ENCODE measurements around the gene MTUS2. TPM values are rescaled to one million over a fixed set of nuclear protein-coding genes. Genes with fewer than 3 reads are reported as not detected.
A peak's percentile ranks its signal among the peaks of the same experiment; 100 is the strongest.

Gene MTUS2
- polyA plus RNA-seq, 2 of the 4 experiments (the other 2 are of a cell fraction) = not detected

DNA sequence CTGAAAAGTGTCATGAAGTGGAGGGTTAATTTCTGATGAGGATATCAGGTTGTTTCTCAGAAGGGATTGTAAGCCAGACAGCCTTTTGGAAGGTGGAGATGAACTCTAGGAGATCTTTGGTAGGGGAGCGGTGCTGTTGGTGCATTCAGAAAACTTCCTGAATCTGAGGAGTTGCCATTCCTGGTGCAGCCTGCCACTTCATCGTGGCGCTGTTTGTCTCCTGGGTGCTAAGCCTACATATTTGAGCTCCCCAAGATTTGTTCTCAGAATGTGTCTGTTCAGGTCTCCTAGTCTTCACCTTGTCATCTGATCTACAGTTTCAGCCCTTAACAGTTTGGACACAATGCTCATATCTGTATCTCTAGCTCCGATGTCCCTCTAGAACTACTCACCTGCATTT lies 285.6 kb downstream of the MTUS2 start:
- Histone ChIP-seq H3K4me3 (no peak overlapping the region), H3K27ac (no peak overlapping the region), H3K4me2 (no peak overlapping the region), H3K9me3 (no peaks in the 10 kb centered on the region), H3K4me1 (no peaks in the 10 kb centered on the region)
- POLR2A ChIA-PET = no interaction called here
- 0 out of 6 replicates have a peak, but pooled peaks of 1 of the 2 experiments have one; percentile 45 for ATAC-seq
- FAIRE-seq = no peak
- CTCF ChIA-PET = interaction anchor here (0.6 kb wide), 1 partner anchor 109 kb away, joined by 3 read pairs; no protein-coding TSS in a partner anchor
- no peak for TF ChIP-seq RFX5 (IDR thresholded peaks at IDR 0.05)
- TF ChIP-seq TFCP2L1 (CRISPR knock-in tag; IDR thresholded peaks at IDR 0.05) = no peak
- TF ChIP-seq, protein P1, sequence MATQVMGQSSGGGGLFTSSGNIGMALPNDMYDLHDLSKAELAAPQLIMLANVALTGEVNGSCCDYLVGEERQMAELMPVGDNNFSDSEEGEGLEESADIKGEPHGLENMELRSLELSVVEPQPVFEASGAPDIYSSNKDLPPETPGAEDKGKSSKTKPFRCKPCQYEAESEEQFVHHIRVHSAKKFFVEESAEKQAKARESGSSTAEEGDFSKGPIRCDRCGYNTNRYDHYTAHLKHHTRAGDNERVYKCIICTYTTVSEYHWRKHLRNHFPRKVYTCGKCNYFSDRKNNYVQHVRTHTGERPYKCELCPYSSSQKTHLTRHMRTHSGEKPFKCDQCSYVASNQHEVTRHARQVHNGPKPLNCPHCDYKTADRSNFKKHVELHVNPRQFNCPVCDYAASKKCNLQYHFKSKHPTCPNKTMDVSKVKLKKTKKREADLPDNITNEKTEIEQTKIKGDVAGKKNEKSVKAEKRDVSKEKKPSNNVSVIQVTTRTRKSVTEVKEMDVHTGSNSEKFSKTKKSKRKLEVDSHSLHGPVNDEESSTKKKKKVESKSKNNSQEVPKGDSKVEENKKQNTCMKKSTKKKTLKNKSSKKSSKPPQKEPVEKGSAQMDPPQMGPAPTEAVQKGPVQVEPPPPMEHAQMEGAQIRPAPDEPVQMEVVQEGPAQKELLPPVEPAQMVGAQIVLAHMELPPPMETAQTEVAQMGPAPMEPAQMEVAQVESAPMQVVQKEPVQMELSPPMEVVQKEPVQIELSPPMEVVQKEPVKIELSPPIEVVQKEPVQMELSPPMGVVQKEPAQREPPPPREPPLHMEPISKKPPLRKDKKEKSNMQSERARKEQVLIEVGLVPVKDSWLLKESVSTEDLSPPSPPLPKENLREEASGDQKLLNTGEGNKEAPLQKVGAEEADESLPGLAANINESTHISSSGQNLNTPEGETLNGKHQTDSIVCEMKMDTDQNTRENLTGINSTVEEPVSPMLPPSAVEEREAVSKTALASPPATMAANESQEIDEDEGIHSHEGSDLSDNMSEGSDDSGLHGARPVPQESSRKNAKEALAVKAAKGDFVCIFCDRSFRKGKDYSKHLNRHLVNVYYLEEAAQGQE (IDR thresholded peaks at IDR 0.05) = no peak
- TF ChIP-seq ZSCAN20 (CRISPR knock-in tag; IDR thresholded peaks at IDR 0.05) = no peak
- TF ChIP-seq CBX8 (IDR thresholded peaks at IDR 0.05) = no peak
- TF ChIP-seq, protein P2, sequence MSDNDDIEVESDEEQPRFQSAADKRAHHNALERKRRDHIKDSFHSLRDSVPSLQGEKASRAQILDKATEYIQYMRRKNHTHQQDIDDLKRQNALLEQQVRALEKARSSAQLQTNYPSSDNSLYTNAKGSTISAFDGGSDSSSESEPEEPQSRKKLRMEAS (IDR thresholded peaks at IDR 0.05) = no peak
- no peak for TF ChIP-seq FOSB (CRISPR knock-in tag; IDR thresholded peaks at IDR 0.05)
- TF ChIP-seq, protein P3, sequence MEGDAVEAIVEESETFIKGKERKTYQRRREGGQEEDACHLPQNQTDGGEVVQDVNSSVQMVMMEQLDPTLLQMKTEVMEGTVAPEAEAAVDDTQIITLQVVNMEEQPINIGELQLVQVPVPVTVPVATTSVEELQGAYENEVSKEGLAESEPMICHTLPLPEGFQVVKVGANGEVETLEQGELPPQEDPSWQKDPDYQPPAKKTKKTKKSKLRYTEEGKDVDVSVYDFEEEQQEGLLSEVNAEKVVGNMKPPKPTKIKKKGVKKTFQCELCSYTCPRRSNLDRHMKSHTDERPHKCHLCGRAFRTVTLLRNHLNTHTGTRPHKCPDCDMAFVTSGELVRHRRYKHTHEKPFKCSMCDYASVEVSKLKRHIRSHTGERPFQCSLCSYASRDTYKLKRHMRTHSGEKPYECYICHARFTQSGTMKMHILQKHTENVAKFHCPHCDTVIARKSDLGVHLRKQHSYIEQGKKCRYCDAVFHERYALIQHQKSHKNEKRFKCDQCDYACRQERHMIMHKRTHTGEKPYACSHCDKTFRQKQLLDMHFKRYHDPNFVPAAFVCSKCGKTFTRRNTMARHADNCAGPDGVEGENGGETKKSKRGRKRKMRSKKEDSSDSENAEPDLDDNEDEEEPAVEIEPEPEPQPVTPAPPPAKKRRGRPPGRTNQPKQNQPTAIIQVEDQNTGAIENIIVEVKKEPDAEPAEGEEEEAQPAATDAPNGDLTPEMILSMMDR (IDR thresholded peaks at IDR 0.05) = no peak
- TF ChIP-seq CBX2 (IDR thresholded peaks at IDR 0.05; ENCODE audit: borderline replicate concordance, low read depth) = no peak
- TF ChIP-seq NR3C1 (IDR thresholded peaks at IDR 0.05) = no peak
- no peak for TF ChIP-seq TP53 (CRISPR knock-in tag; IDR thresholded peaks at IDR 0.05)
- TF ChIP-seq NPAS2 (CRISPR knock-in tag; IDR thresholded peaks at IDR 0.05; ENCODE audit: borderline replicate concordance) = no peak
- TF ChIP-seq ZC3H11A (IDR thresholded peaks at IDR 0.05) = no peak
- TF ChIP-seq CEBPB (IDR thresholded peaks at IDR 0.05) = no peak
- WGBS (ENCODE audit: missing lambda C conversion rate) = 23% methylated on average over 4 of the region's 4 CpGs
- DNase-seq (ENCODE audit: low read depth in 1 of 2, low spot score in 1 of 2) = peak; percentile 1 to 4

DNA sequence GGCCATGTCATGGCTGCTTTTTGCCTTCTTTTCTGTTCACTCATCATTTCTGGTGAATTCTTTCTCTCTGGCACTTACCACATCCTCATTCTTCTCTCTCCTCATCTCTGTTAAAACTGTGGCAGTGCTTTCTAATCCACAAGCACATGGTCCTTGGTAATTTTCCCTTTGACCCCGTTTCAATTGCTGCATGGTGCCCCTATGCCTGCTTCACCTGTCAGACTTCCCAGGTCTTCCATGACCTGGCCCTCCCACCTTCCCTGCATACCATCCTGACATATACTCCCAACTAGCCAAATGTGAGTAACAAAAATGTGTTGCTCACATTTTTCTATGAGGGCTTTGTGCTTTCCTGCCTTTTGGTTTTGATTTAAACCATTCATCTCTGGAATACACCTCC lies 286.5 kb downstream of the MTUS2 start:
- ChIA-PET CTCF (no interaction called here), POLR2A (no interaction called here)
- DNase-seq (ENCODE audit: low read depth in 1 of 2, low spot score in 1 of 2) (no peak), FAIRE-seq (no peak), ATAC-seq (no peak)
- Histone ChIP-seq H3K4me1 (no peaks in the 10 kb centered on the region), H3K27ac (no peak overlapping the region), H3K9me3 (no peaks in the 10 kb centered on the region), H3K4me2 (no peak overlapping the region), H3K4me3 (no peak overlapping the region)
- WGBS (ENCODE audit: missing lambda C conversion rate) = 0% methylated on average over 1 of the region's 1 CpG
- TF ChIP-seq CBX2 (IDR thresholded peaks at IDR 0.05; ENCODE audit: borderline replicate concordance, low read depth) (no peak), SMC3 (IDR thresholded peaks at IDR 0.05) (no peak), KDM1A (IDR thresholded peaks at IDR 0.05; ENCODE audit: low read depth) (no peak), MAFK (IDR thresholded peaks at IDR 0.05; ENCODE audit: partially characterized antibody) (no peak), EP300 (IDR thresholded peaks at IDR 0.05) (no peak), RFX5 (IDR thresholded peaks at IDR 0.05) (no peak), JUNB (IDR thresholded peaks at IDR 0.05) (no peak), GATA3 (IDR thresholded peaks at IDR 0.05; ENCODE audit: borderline replicate concordance) (no peak), PHF8 (IDR thresholded peaks at IDR 0.05; ENCODE audit: borderline replicate concordance, low read depth) (no peak), MYC (IDR thresholded peaks at IDR 0.05; ENCODE audit: borderline replicate concordance, low read length) (no peak), ZC3H11A (IDR thresholded peaks at IDR 0.05) (no peak), KDM5A (IDR thresholded peaks at IDR 0.05) (no peak), SREBF2 (IDR thresholded peaks at IDR 0.05) (no peak), EHF (CRISPR knock-in tag; IDR thresholded peaks at IDR 0.05) (no peak), BHLHE40 (IDR thresholded peaks at IDR 0.05; ENCODE audit: low read depth, low read length) (no peak), NFE2L2 (conservative IDR thresholded peaks at IDR 0.05; ENCODE audit: low read length) (no peak), CBX8 (IDR thresholded peaks at IDR 0.05) (no peak), RNF2 (IDR thresholded peaks at IDR 0.05; ENCODE audit: borderline replicate concordance, low read depth) (no peak)
- TF ChIP-seq, protein P4, sequence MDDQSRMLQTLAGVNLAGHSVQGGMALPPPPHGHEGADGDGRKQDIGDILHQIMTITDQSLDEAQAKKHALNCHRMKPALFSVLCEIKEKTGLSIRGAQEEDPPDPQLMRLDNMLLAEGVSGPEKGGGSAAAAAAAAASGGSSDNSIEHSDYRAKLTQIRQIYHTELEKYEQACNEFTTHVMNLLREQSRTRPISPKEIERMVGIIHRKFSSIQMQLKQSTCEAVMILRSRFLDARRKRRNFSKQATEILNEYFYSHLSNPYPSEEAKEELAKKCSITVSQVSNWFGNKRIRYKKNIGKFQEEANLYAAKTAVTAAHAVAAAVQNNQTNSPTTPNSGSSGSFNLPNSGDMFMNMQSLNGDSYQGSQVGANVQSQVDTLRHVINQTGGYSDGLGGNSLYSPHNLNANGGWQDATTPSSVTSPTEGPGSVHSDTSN (IDR thresholded peaks at IDR 0.05) = no peak
- TF ChIP-seq, protein P1 (IDR thresholded peaks at IDR 0.05) = no peak
